Astrocyte (in vitro differentiated cells and primary cell): ENCODE data around the gene EYA2. TPM values are rescaled to one million over a fixed set of nuclear protein-coding genes. Genes with fewer than 3 reads are reported as not detected.
A peak's percentile ranks its signal among the peaks of the same experiment; 100 is the strongest.

Experiments
- DNase-seq: peaks from one replicate; pipeline ENCODE4 v3.0.0-alpha.2; 2010; ENCODE audit warnings: low read depth
- FAIRE-seq: peaks from 2 replicates; lab custom pipeline; 2011; peaks lifted over from hg19 to GRCh38; lab: Jason Lieb, UNC
- H2AFZ ChIP-seq: 2 replicates; pipeline ENCODE4 v1.6.0; 2012; ENCODE audit warnings: low read depth, low read length, inconsistent platforms
- H3K27ac ChIP-seq: 2 replicates; pipeline ENCODE4 v1.5.1; 2011; ENCODE audit warnings: low read depth, low read length, inconsistent platforms
- H3K27me3 ChIP-seq: 2 replicates; pipeline ENCODE4 v1.6.0; 2011; ENCODE audit warnings: low read length, inconsistent platforms; ENCODE audit not compliant: insufficient read depth
- H3K36me3 ChIP-seq: 2 replicates; pipeline ENCODE4 v1.5.1; 2011; ENCODE audit warnings: low read length, inconsistent platforms; ENCODE audit not compliant: insufficient read depth
- H3K4me1 ChIP-seq: 2 replicates; pipeline ENCODE4 v1.5.1; 2011; ENCODE audit warnings: low read length, inconsistent platforms; ENCODE audit not compliant: insufficient read depth
- H3K4me2 ChIP-seq: 2 replicates; pipeline ENCODE4 v1.6.0; 2012; ENCODE audit warnings: low read length, inconsistent platforms
- H3K4me3 ChIP-seq: 2 replicates; pipeline ENCODE4 v1.5.1; 2011; ENCODE audit warnings: low read depth, mild to moderate bottlenecking, low read length, inconsistent platforms; ENCODE audit not compliant: insufficient read depth
- H3K79me2 ChIP-seq: 2 replicates; pipeline ENCODE4 v1.6.0; 2012; ENCODE audit warnings: mild to moderate bottlenecking, low read length, inconsistent platforms; ENCODE audit not compliant: insufficient read depth
- H3K9ac ChIP-seq: 2 replicates; pipeline ENCODE4 v1.6.0; 2012; ENCODE audit warnings: mild to moderate bottlenecking, low read length, inconsistent platforms
- H3K9me3 ChIP-seq: 2 replicates; pipeline ENCODE4 v1.5.1; 2012; ENCODE audit warnings: low read depth, mild to moderate bottlenecking, low read length, inconsistent platforms; ENCODE audit not compliant: insufficient read depth
- H4K20me1 ChIP-seq: 2 replicates; pipeline ENCODE4 v1.6.0; 2012; ENCODE audit warnings: low read length, inconsistent platforms; ENCODE audit not compliant: insufficient read depth
- H3K27ac Mint-ChIP-seq: one replicate; pipeline ENCODE4 v1.8.0; 2021; ENCODE audit warnings: mild to moderate bottlenecking, mixed read lengths; ENCODE audit not compliant: unreplicated experiment
- H3K27me3 Mint-ChIP-seq: one replicate; pipeline ENCODE4 v1.8.0; 2021; ENCODE audit warnings: low read depth, mixed read lengths; ENCODE audit not compliant: unreplicated experiment
- H3K36me3 Mint-ChIP-seq: one replicate; pipeline ENCODE4 v1.8.0; 2021; ENCODE audit warnings: low read depth, mixed read lengths; ENCODE audit not compliant: unreplicated experiment
- H3K4me1 Mint-ChIP-seq: one replicate; pipeline ENCODE4 v1.8.0; 2021; ENCODE audit warnings: low read depth, mixed read lengths; ENCODE audit not compliant: unreplicated experiment
- H3K4me3 Mint-ChIP-seq: one replicate; pipeline ENCODE4 v1.8.0; 2021; ENCODE audit warnings: mild to moderate bottlenecking, moderate library complexity, mixed read lengths; ENCODE audit not compliant: unreplicated experiment
- H3K9me3 Mint-ChIP-seq: one replicate; pipeline ENCODE4 v1.8.0; 2021; ENCODE audit warnings: mild to moderate bottlenecking, mixed read lengths; ENCODE audit not compliant: unreplicated experiment
- EZH2 ChIP-seq: IDR thresholded peaks from 2 replicates; pipeline ENCODE4 v1.6.1; 2012; ENCODE audit warnings: mild to moderate bottlenecking, low read length, inconsistent platforms; ENCODE audit not compliant: insufficient read depth
- total RNA-seq: library from RNA; stranded (reverse); gene quantifications from 2 replicates; pipeline ENCODE4 v1.2.1, GENCODE V29; 2021
- TF ChIP-seq, protein P1 (sequence below): IDR thresholded peaks from 2 replicates; pipeline ENCODE4 v1.5.1; 2011; ENCODE audit warnings: low read depth, mild to moderate bottlenecking, inconsistent platforms, low read length, moderate library complexity; ENCODE audit not compliant: insufficient read depth

The EYA2 gene
- total RNA-seq, 1 donor from 2014 or later: 1.5 TPM

DNA sequence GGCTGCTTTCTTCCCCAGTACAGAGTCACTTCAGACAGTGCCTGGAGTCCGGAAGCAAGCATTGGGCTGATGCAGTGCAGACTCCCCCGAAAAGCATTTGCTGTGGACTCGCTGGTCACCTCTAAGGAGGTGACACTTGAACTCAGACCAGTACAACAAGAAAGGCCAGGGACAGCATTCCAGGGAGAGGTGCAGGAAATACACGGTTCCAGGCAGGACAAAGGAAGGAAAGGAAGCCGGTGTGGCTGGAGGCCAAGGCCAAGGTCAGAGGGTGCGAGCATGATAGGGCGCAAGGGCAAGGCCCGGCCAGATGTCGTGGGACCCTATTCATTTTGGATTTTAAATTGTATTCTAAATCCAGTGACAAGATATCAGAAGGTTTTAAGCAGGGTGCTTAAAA is 300.9 kb downstream of the EYA2 start:
- Mint-ChIP-seq H3K4me3 (no peak overlapping the region), H3K36me3 (no peaks in the 10 kb centered on the region), H3K27me3 (no peaks in the 10 kb centered on the region), H3K9me3 (no peaks in the 10 kb centered on the region), H3K4me1 (no peaks in the 10 kb centered on the region), H3K27ac (no peak overlapping the region)
- no peaks in the 10 kb centered on the region for H3K9me3 ChIP-seq
- H3K4me1 ChIP-seq: no peaks in the 10 kb centered on the region
- H2AFZ ChIP-seq: no peak overlapping the region
- TF ChIP-seq, protein P1, sequence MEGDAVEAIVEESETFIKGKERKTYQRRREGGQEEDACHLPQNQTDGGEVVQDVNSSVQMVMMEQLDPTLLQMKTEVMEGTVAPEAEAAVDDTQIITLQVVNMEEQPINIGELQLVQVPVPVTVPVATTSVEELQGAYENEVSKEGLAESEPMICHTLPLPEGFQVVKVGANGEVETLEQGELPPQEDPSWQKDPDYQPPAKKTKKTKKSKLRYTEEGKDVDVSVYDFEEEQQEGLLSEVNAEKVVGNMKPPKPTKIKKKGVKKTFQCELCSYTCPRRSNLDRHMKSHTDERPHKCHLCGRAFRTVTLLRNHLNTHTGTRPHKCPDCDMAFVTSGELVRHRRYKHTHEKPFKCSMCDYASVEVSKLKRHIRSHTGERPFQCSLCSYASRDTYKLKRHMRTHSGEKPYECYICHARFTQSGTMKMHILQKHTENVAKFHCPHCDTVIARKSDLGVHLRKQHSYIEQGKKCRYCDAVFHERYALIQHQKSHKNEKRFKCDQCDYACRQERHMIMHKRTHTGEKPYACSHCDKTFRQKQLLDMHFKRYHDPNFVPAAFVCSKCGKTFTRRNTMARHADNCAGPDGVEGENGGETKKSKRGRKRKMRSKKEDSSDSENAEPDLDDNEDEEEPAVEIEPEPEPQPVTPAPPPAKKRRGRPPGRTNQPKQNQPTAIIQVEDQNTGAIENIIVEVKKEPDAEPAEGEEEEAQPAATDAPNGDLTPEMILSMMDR: no peak
- TF ChIP-seq EZH2: no peak
- no peak overlapping the region for H3K4me2 ChIP-seq
- H3K4me3 ChIP-seq: no peak overlapping the region
- no peaks in the 10 kb centered on the region for H3K27me3 ChIP-seq
- H3K9ac ChIP-seq: no peak overlapping the region
- no peaks in the 10 kb centered on the region for H3K79me2 ChIP-seq
- FAIRE-seq (no peak), DNase-seq (no peak)
- no peaks in the 10 kb centered on the region for H3K36me3 ChIP-seq
- H4K20me1 ChIP-seq: no peaks in the 10 kb centered on the region
- H3K27ac ChIP-seq: no peak overlapping the region

DNA sequence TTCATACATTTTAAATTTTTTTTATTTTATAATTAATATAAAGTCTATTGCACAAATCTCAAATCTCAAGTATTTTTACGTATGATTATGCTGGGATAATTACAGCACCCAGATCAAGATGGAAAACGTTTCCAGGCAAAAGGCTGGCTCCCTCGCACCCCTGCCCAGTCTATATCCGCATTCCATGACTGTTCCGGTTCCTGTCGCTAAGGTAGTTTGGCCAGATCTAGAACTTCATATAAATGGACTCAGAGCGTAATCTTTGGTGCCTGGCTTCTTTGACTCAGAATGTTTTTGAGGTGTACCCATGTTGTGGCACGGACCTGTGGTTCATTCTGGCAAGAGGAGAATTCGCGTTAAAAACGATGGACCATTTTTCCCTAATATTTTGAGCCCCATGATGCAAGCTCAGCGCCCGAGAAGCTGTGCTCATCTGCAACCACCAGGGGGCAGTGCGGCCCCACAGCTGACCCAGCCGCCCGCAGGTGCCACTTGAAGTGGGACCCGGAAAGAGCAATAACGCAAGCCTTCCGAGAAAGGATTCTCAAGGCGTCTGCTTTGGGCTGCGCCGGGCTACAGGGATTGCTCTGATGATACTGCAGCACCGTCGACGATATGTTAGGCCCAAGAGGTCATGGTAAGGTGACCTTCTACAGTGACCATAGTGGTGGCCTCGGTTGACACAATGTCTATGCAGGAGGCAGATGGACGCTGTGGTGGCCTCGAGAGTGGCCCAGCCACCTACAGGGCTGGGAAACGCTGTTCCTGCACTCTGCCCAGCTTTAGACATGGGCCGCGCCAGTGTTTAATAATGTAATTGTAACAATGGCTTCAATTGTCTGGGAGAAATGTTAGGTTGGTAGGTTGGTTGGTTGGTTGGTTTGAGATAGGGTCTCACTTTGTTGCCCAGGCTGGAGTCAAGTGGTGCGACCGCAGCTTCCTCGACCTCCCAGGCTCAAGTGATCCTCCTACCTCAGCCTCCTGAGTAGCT is 301.7 kb downstream of the EYA2 start:
- no peaks in the 10 kb centered on the region for H3K4me1 ChIP-seq

More for the DNA sequence above, 301.7 kb downstream of the EYA2 start:
- H3K9me3 ChIP-seq: no peaks in the 10 kb centered on the region
- H3K36me3 ChIP-seq: no peaks in the 10 kb centered on the region
- H3K79me2 ChIP-seq: no peaks in the 10 kb centered on the region
- H3K27ac Mint-ChIP-seq: peak overlapping the region; percentile 66
- no peak overlapping the region for H3K4me3 ChIP-seq
- H3K9me3 Mint-ChIP-seq: no peaks in the 10 kb centered on the region
- H3K36me3 Mint-ChIP-seq: no peaks in the 10 kb centered on the region
- H4K20me1 ChIP-seq: no peaks in the 10 kb centered on the region
- peak overlapping the region; percentile 18 for H3K4me2 ChIP-seq
- H3K27me3 Mint-ChIP-seq: no peaks in the 10 kb centered on the region
- H3K4me3 Mint-ChIP-seq: no peak overlapping the region
- no peaks in the 10 kb centered on the region for H3K27me3 ChIP-seq
- H3K4me1 Mint-ChIP-seq: no peaks in the 10 kb centered on the region
- no peak for FAIRE-seq
- TF ChIP-seq EZH2: no peak
- TF ChIP-seq, protein P1: peak; percentile 81
- peak overlapping the region; percentile 8 for H2AFZ ChIP-seq
- no peak overlapping the region for H3K9ac ChIP-seq
- no peak overlapping the region for H3K27ac ChIP-seq
- DNase-seq: peak; percentile 21
